Liver (tissue), 9 donors: Measurements from ENCODE around the gene FRYL. TPM values are rescaled to one million over a fixed set of nuclear protein-coding genes. Genes with fewer than 3 reads are reported as not detected.

Experiments
- DNase-seq: peaks from one replicate; pipeline ENCODE4 v3.0.0-alpha.2; 2017; ENCODE audit warnings: low spot score
- H3K27ac ChIP-seq, 2 donors: one replicate each; pipeline ENCODE4 v1.7.0; 2013; ENCODE audit warnings: inconsistent platforms in 2 of 2, low read length in 2 of 2, control low read depth in 1 of 2, low read depth in 1 of 2, mild to moderate bottlenecking in 1 of 2
- H3K27me3 ChIP-seq, 4 donors: one replicate each; pipeline versions ENCODE4 v1.6.1 to v1.7.0; 2013; ENCODE audit warnings: low read length in 3 of 4, inconsistent platforms in 1 of 4, mild to moderate bottlenecking in 1 of 4, moderate library complexity in 1 of 4; ENCODE audit not compliant: control insufficient read depth in 4 of 4, insufficient read depth in 4 of 4
- H3K36me3 ChIP-seq, 4 donors: one replicate each; pipeline versions ENCODE4 v1.6.1 to v1.7.0; 2013; ENCODE audit warnings: low read length in 3 of 4, mild to moderate bottlenecking in 3 of 4, low read depth in 1 of 4, moderate library complexity in 1 of 4; ENCODE audit not compliant: control insufficient read depth in 4 of 4, insufficient read depth in 3 of 4
- H3K4me1 ChIP-seq, 4 donors: one replicate each; pipeline versions ENCODE4 v1.6.1 to v1.7.0; 2013; ENCODE audit warnings: low read length in 3 of 4, mild to moderate bottlenecking in 3 of 4, moderate library complexity in 1 of 4; ENCODE audit not compliant: control insufficient read depth in 4 of 4, insufficient read depth in 4 of 4
- H3K4me3 ChIP-seq, 3 donors: one replicate each; pipeline versions ENCODE4 v1.6.1 to v1.7.0; 2013; ENCODE audit warnings: low read length in 3 of 3, control low read depth in 1 of 3, low read depth in 1 of 3, mild to moderate bottlenecking in 1 of 3
- H3K9ac ChIP-seq, 2 donors: one replicate each; pipeline ENCODE4 v1.7.0; 2013; ENCODE audit warnings: low read length in 2 of 2, mild to moderate bottlenecking in 2 of 2, moderate library complexity in 2 of 2, control low read depth in 1 of 2, low read depth in 1 of 2
- H3K9me3 ChIP-seq, 4 donors: one replicate each; pipeline versions ENCODE4 v1.6.1 to v1.7.0; 2013; ENCODE audit warnings: low read length in 3 of 4; ENCODE audit not compliant: control insufficient read depth in 4 of 4
- CTCF ChIP-seq: fragments of 150-350 bp; IDR thresholded peaks from 2 replicates; pipeline ENCODE4 v1.5.1; 2017; ENCODE audit warnings: improper control_type of control experiment, low read depth, low read length; ENCODE audit not compliant: missing input control
- EGR1 ChIP-seq, 2 donors: IDR thresholded peaks; 2 replicates each; pipeline ENCODE4 v1.6.1; 2016 to 2018; ENCODE audit warnings: antibody characterized with exemption in 2 of 2, low read depth in 2 of 2
- FOXA1 ChIP-seq: IDR thresholded peaks from 2 replicates; pipeline ENCODE4 v1.6.1; 2016; ENCODE audit warnings: antibody characterized with exemption
- FOXA2 ChIP-seq: IDR thresholded peaks from 2 replicates; pipeline ENCODE4 v1.6.1; 2016; ENCODE audit warnings: antibody characterized with exemption
- HNF4A ChIP-seq, 2 donors: conservative IDR thresholded peaks; 2 replicates each; pipeline ENCODE4 v1.6.1; 2016; ENCODE audit warnings: antibody characterized with exemption in 2 of 2, mild to moderate bottlenecking in 2 of 2
- HNF4G ChIP-seq: IDR thresholded peaks from 2 replicates; pipeline ENCODE4 v1.6.1; 2016; ENCODE audit warnings: antibody characterized with exemption
- JUND ChIP-seq, 2 donors: IDR thresholded peaks; 2 replicates each; pipeline ENCODE4 v1.6.1; 2016; ENCODE audit warnings: antibody characterized with exemption in 2 of 2
- MAX ChIP-seq: IDR thresholded peaks from 2 replicates; pipeline ENCODE4 v1.6.1; 2016; ENCODE audit warnings: antibody characterized with exemption
- NR2F2 ChIP-seq: IDR thresholded peaks from 2 replicates; pipeline ENCODE4 v1.6.1; 2016; ENCODE audit warnings: antibody characterized with exemption
- RAD21 ChIP-seq, 2 donors: IDR thresholded peaks; 2 replicates each; pipeline ENCODE4 v1.6.1; 2016; ENCODE audit warnings: antibody characterized with exemption in 2 of 2, mild to moderate bottlenecking in 2 of 2
- REST ChIP-seq: IDR thresholded peaks from 2 replicates; pipeline ENCODE4 v1.6.1; 2016; ENCODE audit warnings: antibody characterized with exemption, mild to moderate bottlenecking
- RXRA ChIP-seq, 2 donors: IDR thresholded peaks; 2 replicates each; pipeline ENCODE4 v1.6.1; 2017 to 2018; ENCODE audit warnings: antibody characterized with exemption in 2 of 2, mild to moderate bottlenecking in 1 of 2
- SP1 ChIP-seq: IDR thresholded peaks from 2 replicates; pipeline ENCODE4 v1.6.1; 2018; ENCODE audit warnings: antibody characterized with exemption, mild to moderate bottlenecking
- TAF1 ChIP-seq: conservative IDR thresholded peaks from 2 replicates; pipeline ENCODE4 v1.6.1; 2016; ENCODE audit warnings: antibody characterized with exemption, mild to moderate bottlenecking
- ZBTB33 ChIP-seq: IDR thresholded peaks from 2 replicates; pipeline ENCODE4 v1.6.1; 2016; ENCODE audit warnings: antibody characterized with exemption
- WGBS: extraction: QIAGEN DNeasy Blood & Tissue Kit; methylation state at CpG from one replicate; pipeline ENCODE4 v1.1.7; 2013; 5-methylcytosine and 5-hydroxymethylcytosine counted together
- polyA plus RNA-seq, 2 donors: library from polyadenylated mRNA; stranded (reverse) in 1 of 2; unstranded in 1 of 2; fragments of 200-250 nt in 1 of 2; fragments of >200 nt in 1 of 2; fragmentation: Nextera tagmentation in 1 of 2; extraction: Ambion mirVana in 1 of 2; gene quantifications; one replicate each; pipeline versions ENCODE4 v1.2.1 to v1.2.3, GENCODE V29; 2013 to 2015
- total RNA-seq, 2 donors: library from RNA; depleted of rRNA; stranded (reverse); fragments of >200 nt; gene quantifications; one replicate each; pipeline ENCODE4 v1.2.3, GENCODE V29; 2014
- donor health status: healthy.
- donor health status: healthy.
- donor health status: healthy.
- donor health status: healthy.
- donor health status: healthy.

The FRYL gene
- total and polyA plus RNA-seq, 4 donors: 5.3 to 79.0 (median 27.2) TPM

GRCh38 chr4:48506716-48507115 lies 273.4 kb downstream of the FRYL start:
- Histone ChIP-seq H3K27me3 (no peaks in the 10 kb centered on the region), H3K9me3 (no peaks in the 10 kb centered on the region), H3K36me3 (peaks cover 2 to 40% (median 31%) of the 10 kb centered on the region in 4 donors), H3K9ac (no peak overlapping the region), H3K27ac (no peak overlapping the region), H3K4me3 (no peak overlapping the region), H3K4me1 (no peaks in the 10 kb centered on the region)
- WGBS: 96% methylated on average over 2 of the region's 2 CpGs
- no peak for TF ChIP-seq NR2F2
- TF ChIP-seq JUND (IDR thresholded peaks at IDR 0.05): no peak
- TF ChIP-seq MAX: no peak
- DNase-seq: no peak

- H3K27ac ChIP-seq: no peak overlapping the region
- H3K9me3 ChIP-seq: no peaks in the 10 kb centered on the region
- H3K4me3 ChIP-seq: no peak overlapping the region
- no peak for DNase-seq
- WGBS: 70% methylated on average over 1 of the region's 1 CpG
- no peaks in the 10 kb centered on the region for H3K27me3 ChIP-seq
- TF ChIP-seq REST (no peak), SP1 (no peak), HNF4G (no peak), FOXA1 (no peak), RXRA (IDR thresholded peaks at IDR 0.05) (no peak), HNF4A (conservative IDR thresholded peaks at IDR 0.05) (no peak), FOXA2 (no peak), ZBTB33 (no peak), EGR1 (IDR thresholded peaks at IDR 0.05; ENCODE audit: low read depth in 2 of 2) (no peak)
- H3K36me3 ChIP-seq: peaks cover 0 to 25% (median 22%) of the 10 kb centered on the region in 4 donors
- H3K9ac ChIP-seq: no peak overlapping the region
- no peaks in the 10 kb centered on the region for H3K4me1 ChIP-seq
Measured at GRCh38 chr4:48504352-48504751, 275.7 kb downstream of the FRYL start.

- 91% methylated on average over 2 of the region's 2 CpGs for WGBS
- Histone ChIP-seq H3K4me1 (no peaks in the 10 kb centered on the region), H3K27ac (no peak overlapping the region), H3K9ac (no peak overlapping the region), H3K36me3 (peaks cover 0 to 26% (median 20%) of the 10 kb centered on the region in 4 donors), H3K9me3 (no peaks in the 10 kb centered on the region), H3K27me3 (no peaks in the 10 kb centered on the region), H3K4me3 (no peak overlapping the region)
- no peak for DNase-seq
- TF ChIP-seq ZBTB33 (no peak), EGR1 (IDR thresholded peaks at IDR 0.05; ENCODE audit: low read depth in 2 of 2) (no peak), HNF4G (no peak), SP1 (no peak), FOXA2 (no peak), TAF1 (no peak), RAD21 (IDR thresholded peaks at IDR 0.05) (no peak), CTCF (no peak)
Measured at GRCh38 chr4:48504026-48504330, 276.1 kb downstream of the FRYL start.
